Loucy (cell line): Measurements from ENCODE around the gene UQCC2.

Experiments used
- CTCF ChIP-seq: fragments of 200-600 bp; sonication (generic); conservative IDR thresholded peaks from 2 replicates; pipeline ENCODE4 v1.5.1; 2014; ENCODE audit warnings: mild to moderate bottlenecking, antibody characterized with exemption, low read length
- EZH2phosphoT487 ChIP-seq: fragments of 200-600 bp; IDR thresholded peaks from 2 replicates; pipeline ENCODE4 v1.6.1; 2018; ENCODE audit warnings: antibody characterized with exemption, mild to moderate bottlenecking, moderate library complexity, borderline replicate concordance

- TF ChIP-seq CTCF = no peak
- no peak for TF ChIP-seq EZH2phosphoT487
Measured at GRCh38 chr6:33668328-33668727, 43.2 kb downstream of the UQCC2 start.
